ENCODE data around the gene CD244. TPM values are rescaled to one million over a fixed set of nuclear protein-coding genes. Genes with fewer than 3 reads are reported as not detected.
A peak's percentile ranks its signal among the peaks of the same experiment; 100 is the strongest.

The CD244 gene
- total RNA-seq, 6 donors from 2014 or later: 0.78 to 4.1 (median 2.0) TPM

DNA sequence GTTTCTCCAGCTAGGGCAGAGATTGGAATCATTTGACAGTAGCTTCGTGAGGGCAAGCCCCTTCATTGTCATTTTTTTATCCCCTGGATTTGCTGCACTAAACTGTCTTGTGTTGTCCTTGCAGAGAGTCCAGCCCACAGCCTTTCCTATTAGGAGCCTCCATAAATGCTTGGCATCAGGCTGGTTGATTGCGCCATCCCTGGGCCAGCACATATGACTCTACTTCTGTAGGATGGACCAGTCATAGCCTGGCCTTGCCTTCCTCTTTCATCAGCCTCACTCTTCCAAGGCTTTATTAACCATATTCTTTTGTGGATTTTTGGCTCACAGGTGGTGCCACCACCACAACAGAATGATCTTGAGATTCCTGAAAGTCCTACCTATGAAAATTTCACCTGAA lies 35.3 kb downstream of the CD244 start:
- H3K4me1 ChIP-seq: no peaks in the 10 kb centered on the region
- H3K4me3 ChIP-seq: no peak overlapping the region
- H3K9me3 ChIP-seq: no peaks in the 10 kb centered on the region
- no peak overlapping the region for H3K27ac ChIP-seq
- WGBS, 2 donors: 86 to 95% methylated on average over 2 of the region's 2 CpGs
- H3K27me3 ChIP-seq: no peaks in the 10 kb centered on the region
- TF ChIP-seq POLR2AphosphoS5 (IDR thresholded peaks at IDR 0.05) (no peak), POLR2A (IDR thresholded peaks at IDR 0.05) (no peak), EP300 (IDR thresholded peaks at IDR 0.05) (no peak)
- TF ChIP-seq, protein P1, sequence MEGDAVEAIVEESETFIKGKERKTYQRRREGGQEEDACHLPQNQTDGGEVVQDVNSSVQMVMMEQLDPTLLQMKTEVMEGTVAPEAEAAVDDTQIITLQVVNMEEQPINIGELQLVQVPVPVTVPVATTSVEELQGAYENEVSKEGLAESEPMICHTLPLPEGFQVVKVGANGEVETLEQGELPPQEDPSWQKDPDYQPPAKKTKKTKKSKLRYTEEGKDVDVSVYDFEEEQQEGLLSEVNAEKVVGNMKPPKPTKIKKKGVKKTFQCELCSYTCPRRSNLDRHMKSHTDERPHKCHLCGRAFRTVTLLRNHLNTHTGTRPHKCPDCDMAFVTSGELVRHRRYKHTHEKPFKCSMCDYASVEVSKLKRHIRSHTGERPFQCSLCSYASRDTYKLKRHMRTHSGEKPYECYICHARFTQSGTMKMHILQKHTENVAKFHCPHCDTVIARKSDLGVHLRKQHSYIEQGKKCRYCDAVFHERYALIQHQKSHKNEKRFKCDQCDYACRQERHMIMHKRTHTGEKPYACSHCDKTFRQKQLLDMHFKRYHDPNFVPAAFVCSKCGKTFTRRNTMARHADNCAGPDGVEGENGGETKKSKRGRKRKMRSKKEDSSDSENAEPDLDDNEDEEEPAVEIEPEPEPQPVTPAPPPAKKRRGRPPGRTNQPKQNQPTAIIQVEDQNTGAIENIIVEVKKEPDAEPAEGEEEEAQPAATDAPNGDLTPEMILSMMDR (IDR thresholded peaks at IDR 0.05): no peak
- H3K36me3 ChIP-seq: no peaks in the 10 kb centered on the region
- ATAC-seq (ENCODE audit: low FRiP score in 2 of 2): peak in 1 of 2 donors; percentile 45
- peak in 1 of 2 donors; percentile 66 for DNase-seq

DNA sequence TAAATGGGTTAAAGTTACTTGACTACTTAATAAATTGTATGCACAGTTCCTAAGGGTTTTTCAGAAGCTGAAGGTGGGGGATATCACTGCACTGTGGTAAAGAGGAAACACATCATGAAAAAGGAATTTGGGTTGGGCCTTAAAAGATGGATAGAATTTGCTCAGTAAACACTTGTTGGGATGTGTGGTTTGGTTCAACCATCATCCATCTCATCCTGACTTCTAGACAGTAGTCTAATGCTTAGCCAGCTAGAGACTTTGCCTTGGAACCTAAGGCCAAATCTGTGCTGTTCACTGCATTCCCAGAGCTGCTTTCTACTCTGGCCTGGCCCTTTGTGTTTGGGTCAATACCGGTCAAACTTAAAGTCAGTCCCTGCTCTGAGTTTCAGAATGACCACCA lies 36.1 kb downstream of the CD244 start:
- WGBS, 2 donors: 67 to 73% methylated on average over 1 of the region's 1 CpG
- DNase-seq (no peak), ATAC-seq (ENCODE audit: low FRiP score in 2 of 2) (no peak)
- Histone ChIP-seq H3K4me3 (no peak overlapping the region), H3K27me3 (no peaks in the 10 kb centered on the region), H3K27ac (no peak overlapping the region), H3K9me3 (no peaks in the 10 kb centered on the region), H3K36me3 (no peaks in the 10 kb centered on the region), H3K4me1 (no peaks in the 10 kb centered on the region)
- TF ChIP-seq POLR2A (IDR thresholded peaks at IDR 0.05) (no peak), POLR2AphosphoS5 (IDR thresholded peaks at IDR 0.05) (no peak), EP300 (IDR thresholded peaks at IDR 0.05) (no peak)

DNA sequence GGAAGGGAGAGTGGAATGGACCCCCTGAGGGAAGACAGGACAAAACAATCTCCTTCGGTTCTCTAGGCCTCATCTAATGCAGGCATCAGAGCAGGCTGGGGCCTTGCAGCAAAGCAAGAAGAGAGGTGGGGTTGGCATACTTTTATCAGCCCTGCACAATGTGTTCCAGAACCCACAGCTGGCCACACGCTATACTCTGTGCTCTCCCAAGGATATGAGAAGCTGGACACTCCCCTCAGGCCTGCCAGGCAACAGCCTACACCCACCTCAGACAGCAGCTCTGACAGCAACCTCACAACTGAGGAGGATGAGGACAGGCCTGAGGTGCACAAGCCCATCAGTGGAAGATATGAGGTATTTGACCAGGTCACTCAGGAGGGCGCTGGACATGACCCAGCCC lies 39.4 kb downstream of the CD244 start:
- DNase-seq: no peak
- TF ChIP-seq EP300 (IDR thresholded peaks at IDR 0.05): no peak
- TF ChIP-seq POLR2AphosphoS5 (IDR thresholded peaks at IDR 0.05): no peak
- no peak for TF ChIP-seq POLR2A (IDR thresholded peaks at IDR 0.05)
- WGBS, 2 donors: 87 to 94% methylated on average over 3 of the region's 3 CpGs
- Histone ChIP-seq H3K27ac (no peak overlapping the region), H3K4me3 (no peak overlapping the region), H3K27me3 (no peaks in the 10 kb centered on the region), H3K4me1 (no peaks in the 10 kb centered on the region), H3K36me3 (no peaks in the 10 kb centered on the region), H3K9me3 (no peaks in the 10 kb centered on the region)
- no peak for ATAC-seq (ENCODE audit: low FRiP score in 2 of 2)

DNA sequence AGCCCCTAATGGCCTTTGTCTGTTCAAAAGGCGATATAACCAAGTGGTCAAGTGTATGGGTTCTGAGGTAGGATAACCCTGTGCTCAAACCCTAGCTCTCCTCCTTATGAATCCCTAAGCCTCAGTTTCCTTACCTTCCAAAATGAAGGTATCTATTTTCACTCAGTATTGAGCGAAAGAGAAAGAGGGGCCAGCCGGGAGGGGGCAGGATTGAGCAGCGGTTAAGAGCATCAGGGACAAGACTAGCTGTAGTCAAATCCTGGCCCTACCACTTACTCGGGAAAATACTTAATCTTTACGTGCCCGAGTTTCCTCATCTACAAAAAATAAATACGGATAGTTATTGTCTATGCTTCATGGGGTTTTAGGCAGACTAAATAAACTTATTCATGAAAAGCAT lies 41.1 kb downstream of the CD244 start:
- TF ChIP-seq POLR2AphosphoS5 (IDR thresholded peaks at IDR 0.05) (no peak), POLR2A (IDR thresholded peaks at IDR 0.05) (no peak), EP300 (IDR thresholded peaks at IDR 0.05) (no peak)
- TF ChIP-seq, protein P1 (IDR thresholded peaks at IDR 0.05): no peak
- WGBS, 2 donors: 81 to 85% methylated on average over 8 of the region's 8 CpGs
- Histone ChIP-seq H3K27ac (no peak overlapping the region), H3K9me3 (no peaks in the 10 kb centered on the region), H3K27me3 (no peaks in the 10 kb centered on the region), H3K4me1 (no peaks in the 10 kb centered on the region), H3K36me3 (no peaks in the 10 kb centered on the region), H3K4me3 (no peak overlapping the region)
- ATAC-seq (ENCODE audit: low FRiP score in 2 of 2) (no peak), DNase-seq (no peak)

DNA sequence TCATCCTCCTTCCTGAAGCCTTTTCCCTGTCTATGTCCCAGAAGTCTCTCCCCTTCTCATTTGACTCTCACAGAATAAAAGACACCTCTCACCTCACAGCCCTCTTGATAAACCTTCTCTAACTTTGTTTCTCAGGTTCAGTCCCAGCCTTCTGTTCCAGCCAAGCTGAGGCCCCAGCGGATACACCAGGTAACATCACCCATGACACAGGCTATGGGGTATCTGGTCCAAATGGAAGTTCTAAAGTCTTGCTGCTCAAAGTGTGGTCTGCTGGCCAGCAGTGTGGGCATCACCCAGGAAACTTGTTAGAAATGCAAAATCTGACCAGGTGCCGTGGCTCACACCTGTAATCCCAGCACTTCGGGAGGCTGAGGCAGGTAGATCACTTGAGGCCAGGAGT lies 43.5 kb downstream of the CD244 start:
- ATAC-seq (ENCODE audit: low FRiP score in 2 of 2) (no peak), DNase-seq (no peak)
- Histone ChIP-seq H3K4me3 (no peak overlapping the region), H3K4me1 (no peaks in the 10 kb centered on the region), H3K36me3 (no peaks in the 10 kb centered on the region), H3K27ac (no peak overlapping the region), H3K9me3 (no peaks in the 10 kb centered on the region), H3K27me3 (no peaks in the 10 kb centered on the region)
- 65 to 81% methylated on average over 3 of the region's 3 CpGs for WGBS, 2 donors
- TF ChIP-seq, protein P1 (IDR thresholded peaks at IDR 0.05): no peak
- TF ChIP-seq POLR2A (IDR thresholded peaks at IDR 0.05) (no peak), POLR2AphosphoS5 (IDR thresholded peaks at IDR 0.05) (no peak), EP300 (IDR thresholded peaks at IDR 0.05) (no peak)

DNA sequence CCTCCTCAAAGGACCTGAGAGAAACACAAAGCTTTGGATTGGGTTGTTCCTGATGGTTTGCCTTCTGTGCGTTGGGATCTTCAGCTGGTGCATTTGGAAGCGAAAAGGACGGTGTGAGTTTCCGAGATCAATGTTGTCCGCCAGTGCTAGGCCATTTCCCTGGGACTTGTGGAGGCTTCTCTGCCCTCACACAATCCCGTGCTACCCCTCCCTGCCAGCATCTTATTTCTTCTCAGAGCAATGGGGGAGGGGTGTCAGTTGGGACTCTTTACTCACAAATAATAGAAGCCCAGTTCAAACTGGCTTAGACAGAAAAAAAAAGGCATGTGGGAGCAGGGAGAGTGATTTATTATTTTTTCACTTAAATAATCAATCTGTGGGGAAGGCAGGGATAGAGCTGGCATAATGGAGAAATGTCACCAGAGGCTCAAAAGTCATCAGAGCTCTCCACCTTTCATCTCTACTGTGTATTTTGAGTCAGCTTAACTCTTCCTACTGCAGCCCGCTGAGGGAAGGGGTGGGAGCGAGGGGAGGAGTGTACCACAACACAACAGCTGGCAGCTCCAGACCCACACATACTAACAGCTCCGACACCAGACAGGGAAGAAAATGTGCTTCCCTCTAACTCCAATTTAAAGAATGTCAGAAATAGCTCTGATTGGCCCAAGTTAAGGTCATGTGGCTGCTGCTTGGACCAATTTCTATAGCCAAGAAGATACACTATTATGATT lies 44.3 kb downstream of the CD244 start:
- no peak for DNase-seq
- ATAC-seq (ENCODE audit: low FRiP score in 2 of 2): no peak

More for the DNA sequence above, 44.3 kb downstream of the CD244 start:
- Histone ChIP-seq H3K27ac (no peak overlapping the region), H3K4me3 (no peak overlapping the region), H3K9me3 (no peaks in the 10 kb centered on the region), H3K27me3 (no peaks in the 10 kb centered on the region), H3K36me3 (no peaks in the 10 kb centered on the region), H3K4me1 (no peaks in the 10 kb centered on the region)
- TF ChIP-seq, protein P1 (IDR thresholded peaks at IDR 0.05): no peak
- no peak for TF ChIP-seq POLR2AphosphoS5 (IDR thresholded peaks at IDR 0.05)
- no peak for TF ChIP-seq EP300 (IDR thresholded peaks at IDR 0.05)
- no peak for TF ChIP-seq POLR2A (IDR thresholded peaks at IDR 0.05)
- WGBS, 2 donors: 62 to 78% methylated on average over 8 to 9 of the region's 9 CpGs

Data from upper lobe of left lung (tissue), 6 donors.